NT2/D1 (cell line): ENCODE data around the gene TOM1L2.

Experiments used
- SUZ12 ChIP-seq: IDR thresholded peaks from 2 replicates; pipeline ENCODE4 v1.6.1; 2011; ENCODE audit not compliant: insufficient read length, insufficient read depth; ENCODE audit errors: extremely low read depth
- YY1 ChIP-seq: IDR thresholded peaks from 2 replicates; pipeline ENCODE4 v1.6.1; 2011; ENCODE audit not compliant: insufficient read length, insufficient read depth
- ZNF274 ChIP-seq: IDR thresholded peaks from 2 replicates; pipeline ENCODE4 v1.6.1; 2011; ENCODE audit warnings: mild to moderate bottlenecking, low read depth, low read length

- no peak for TF ChIP-seq ZNF274
- TF ChIP-seq YY1: no peak
- no peak for TF ChIP-seq SUZ12
Measured at GRCh38 chr17:17812211-17813054, 159.8 kb downstream of the TOM1L2 start.
